ACC112 (cell line): Measurements from ENCODE around the gene REM2.

Experiments used
- H2AFZ ChIP-seq: fragments of 200-600 bp; sonication (generic); one replicate; pipeline ENCODE4 v1.6.0; 2017; ENCODE audit warnings: antibody characterized with exemption, low read length; ENCODE audit not compliant: unreplicated experiment
- H3K27ac ChIP-seq: fragments of 200-600 bp; sonication (generic); 2 replicates; pipeline ENCODE4 v1.5.1; 2014; ENCODE audit warnings: low read depth, mild to moderate bottlenecking, antibody characterized with exemption, low read length, moderate library complexity
- H3K27me3 ChIP-seq: fragments of 200-600 bp; sonication (generic); 2 replicates; pipeline ENCODE4 v1.6.1; 2014; ENCODE audit warnings: mild to moderate bottlenecking, antibody characterized with exemption, low read length, moderate library complexity, mixed read lengths; ENCODE audit not compliant: insufficient read depth
- H3K36me3 ChIP-seq: fragments of 200-600 bp; sonication (generic); 2 replicates; pipeline ENCODE4 v1.6.1; 2016; ENCODE audit warnings: mild to moderate bottlenecking, antibody characterized with exemption, low read length, moderate library complexity, mixed read lengths; ENCODE audit not compliant: insufficient read depth
- H3K4me1 ChIP-seq: fragments of 200-600 bp; sonication (generic); one replicate; pipeline ENCODE4 v1.6.1; 2016; ENCODE audit warnings: low read length, mixed read lengths; ENCODE audit not compliant: insufficient read depth, unreplicated experiment, control insufficient read depth
- H3K4me3 ChIP-seq: fragments of 200-600 bp; sonication (generic); 2 replicates; pipeline ENCODE4 v1.5.1; 2014; ENCODE audit warnings: mild to moderate bottlenecking, low read depth, low read length
- H3K79me2 ChIP-seq: fragments of 200-600 bp; sonication (generic); one replicate; pipeline ENCODE4 v1.6.0; 2016; ENCODE audit warnings: low read length; ENCODE audit not compliant: control insufficient read depth, unreplicated experiment, insufficient read depth

Gene REM2

DNA sequence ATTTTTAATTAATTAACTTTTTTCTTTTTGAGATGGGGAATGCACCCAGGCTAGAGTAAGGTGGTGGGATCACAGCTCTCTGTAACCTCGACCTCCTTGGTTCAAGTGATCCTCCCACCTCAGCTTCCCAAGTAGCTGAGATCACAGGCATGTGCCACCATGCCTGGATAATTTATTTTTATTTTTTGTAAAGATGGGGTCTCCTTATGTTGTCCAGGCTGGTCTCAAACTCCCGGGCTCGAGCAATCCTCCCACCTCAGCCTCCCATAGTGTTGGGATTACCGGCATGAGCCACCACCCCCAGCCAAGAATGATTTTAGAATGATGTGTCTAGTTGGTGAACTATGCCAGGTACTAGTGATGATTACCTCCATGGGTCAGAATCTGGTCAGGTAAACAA is 18.0 kb upstream of the REM2 start:
- H3K4me3 ChIP-seq, result no peak overlapping the region
- no peak overlapping the region for H2AFZ ChIP-seq
- H3K79me2 ChIP-seq, result no peaks in the 10 kb centered on the region
- H3K27ac ChIP-seq, result no peak overlapping the region
- H3K27me3 ChIP-seq, result no peaks in the 10 kb centered on the region
- H3K36me3 ChIP-seq, result no peaks in the 10 kb centered on the region
- no peaks in the 10 kb centered on the region for H3K4me1 ChIP-seq

DNA sequence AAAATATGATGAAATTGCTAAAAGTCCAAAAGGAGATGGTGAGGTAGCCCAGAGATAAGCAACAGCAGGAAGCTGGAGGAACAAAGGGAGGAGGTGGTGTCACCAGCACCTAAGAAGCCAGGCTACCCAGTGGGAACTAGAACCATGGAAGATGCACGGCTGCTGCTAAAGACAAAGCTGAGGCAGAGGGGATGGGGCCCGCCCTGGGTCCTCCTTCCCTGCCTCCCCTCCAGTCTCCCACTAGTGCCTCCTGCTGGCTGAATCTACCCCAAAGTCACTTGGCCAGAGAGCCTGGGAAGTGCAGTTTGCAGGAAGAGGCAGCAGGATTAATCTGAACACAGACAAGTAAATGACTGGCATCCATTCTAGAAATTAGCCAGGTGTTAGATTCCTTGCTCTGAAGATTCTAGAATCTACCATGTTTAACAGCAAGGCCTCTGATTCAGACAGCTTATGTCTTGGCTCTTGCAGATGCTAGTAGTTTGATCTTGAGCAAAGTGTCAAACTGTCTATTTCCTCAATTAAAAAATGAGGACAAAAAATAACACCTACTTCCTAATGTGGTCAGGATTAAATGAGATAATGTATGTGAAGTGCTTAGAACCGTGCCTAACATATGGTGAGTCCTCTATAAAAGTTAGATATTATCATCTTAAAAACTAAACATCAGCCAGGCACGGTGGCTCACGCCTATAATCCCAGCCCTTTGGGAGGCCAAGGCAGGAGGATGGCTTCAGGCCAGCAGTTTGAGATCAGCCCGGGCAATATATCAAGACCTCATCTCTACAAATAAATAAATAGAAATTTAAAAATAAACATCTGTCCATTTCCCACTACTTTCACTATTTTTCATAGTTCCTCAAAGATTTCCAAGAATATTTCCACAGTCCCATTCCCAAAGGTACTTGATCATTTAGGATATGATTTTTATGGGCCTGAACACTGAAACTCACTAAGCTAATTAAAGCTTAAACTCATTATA is 17.3 kb upstream of the REM2 start:
- H3K4me3 ChIP-seq, result no peak overlapping the region
- no peaks in the 10 kb centered on the region for H3K79me2 ChIP-seq
- no peaks in the 10 kb centered on the region for H3K27me3 ChIP-seq
- peaks cover 4% of the 10 kb centered on the region for H3K4me1 ChIP-seq
- no peak overlapping the region for H2AFZ ChIP-seq
- H3K27ac ChIP-seq, result no peak overlapping the region
- H3K36me3 ChIP-seq, result no peaks in the 10 kb centered on the region

DNA sequence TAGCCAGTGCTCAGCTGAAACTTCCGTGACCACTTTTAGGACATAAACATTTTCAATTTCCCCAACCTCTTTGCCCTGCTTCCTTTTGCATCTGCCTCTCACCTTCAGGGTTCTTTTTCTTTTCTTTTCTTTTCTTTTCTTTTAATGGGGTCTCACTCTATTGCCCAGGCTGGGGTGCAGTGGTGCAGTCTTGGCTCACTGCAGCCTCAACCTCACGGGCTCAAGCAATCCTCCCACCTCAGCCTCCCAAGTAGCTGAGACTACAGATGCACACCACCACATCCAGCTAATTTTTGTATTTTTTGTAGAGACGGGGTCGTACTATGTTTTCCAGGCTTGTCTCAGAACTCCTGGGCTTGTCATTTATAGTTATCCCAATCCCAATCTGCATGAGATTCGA is 16.1 kb upstream of the REM2 start:
- Histone ChIP-seq H3K36me3 (no peaks in the 10 kb centered on the region), H3K79me2 (no peaks in the 10 kb centered on the region), H2AFZ (no peak overlapping the region), H3K4me1 (peaks cover 6% of the 10 kb centered on the region), H3K4me3 (no peak overlapping the region), H3K27ac (no peak overlapping the region), H3K27me3 (no peaks in the 10 kb centered on the region)

DNA sequence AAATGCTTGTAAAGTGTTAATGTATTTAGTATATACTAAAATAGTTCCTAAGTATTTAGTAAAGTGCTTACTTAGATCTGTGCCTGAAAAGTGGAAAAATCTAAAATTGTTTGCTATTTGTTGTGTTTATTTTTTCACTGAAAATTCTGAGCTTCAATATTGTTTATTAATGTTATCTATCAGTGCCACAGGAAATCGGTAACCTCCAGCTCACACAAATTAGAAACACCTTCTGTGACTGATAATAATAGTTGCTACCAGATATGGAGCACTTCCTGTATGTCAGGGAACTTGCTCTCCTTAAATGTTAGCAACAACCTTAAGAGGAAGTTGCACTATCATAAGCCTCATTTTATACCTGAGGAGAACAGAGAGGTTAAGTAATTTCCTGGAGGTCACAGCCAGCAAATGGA is 12.2 kb upstream of the REM2 start:
- Histone ChIP-seq H3K36me3 (peaks cover 11% of the 10 kb centered on the region; the same call in 1 of the 2 replicates), H3K4me3 (peak overlapping the region; percentile 80), H3K27me3 (no peaks in the 10 kb centered on the region), H2AFZ (peak overlapping the region; percentile 61), H3K79me2 (peaks cover 16% of the 10 kb centered on the region), H3K27ac (peak overlapping the region; percentile 76), H3K4me1 (peaks cover 10% of the 10 kb centered on the region)

DNA sequence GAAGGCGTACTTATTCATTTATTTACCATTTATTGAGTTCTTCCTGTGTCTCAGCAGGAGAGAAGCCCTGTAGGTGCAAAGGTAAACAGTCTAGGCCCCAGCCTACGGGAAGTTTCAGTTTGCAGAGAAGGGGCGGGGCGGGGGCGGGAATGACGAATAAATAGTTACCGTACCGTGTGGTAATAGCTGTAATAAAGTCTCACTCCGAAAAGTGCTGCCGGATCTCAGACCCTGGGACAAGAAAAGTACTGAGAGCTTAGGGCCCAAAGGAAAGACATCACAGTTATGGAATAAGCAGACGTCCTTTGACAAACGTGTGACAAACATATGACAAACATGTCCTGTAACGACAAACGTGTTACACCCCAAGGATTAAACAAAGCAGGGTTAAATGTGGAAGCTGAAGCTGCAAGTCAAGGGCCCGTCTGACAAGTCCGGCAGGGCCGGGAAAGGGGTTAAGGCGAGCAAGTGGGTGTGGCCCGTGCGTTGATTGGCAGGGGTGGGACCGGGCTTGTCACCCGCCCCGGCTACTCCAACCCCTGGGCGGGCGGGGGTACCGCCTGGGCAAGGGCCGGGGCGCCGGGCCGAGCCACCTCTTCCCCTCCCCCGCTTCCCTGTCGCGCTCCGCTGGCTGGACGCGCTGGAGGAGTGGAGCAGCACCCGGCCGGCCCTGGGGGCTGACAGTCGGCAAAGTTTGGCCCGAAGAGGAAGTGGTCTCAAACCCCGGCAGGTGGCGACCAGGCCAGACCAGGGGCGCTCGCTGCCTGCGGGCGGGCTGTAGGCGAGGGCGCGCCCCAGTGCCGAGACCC is 11.6 kb upstream of the REM2 start, which contains the start of gene LRP10:
TSS of gene LRP10 (plus strand) at position 517 of the 809 bp plus-strand sequence. CDS start 564 bp downstream, outside the sequence.
- Histone ChIP-seq H3K27ac (peak within 1 kb of the TSS; percentile 76), H3K4me1 (peaks cover 10% of the 10 kb centered on the region), H2AFZ (peak within 1 kb of the TSS; percentile 80), H3K36me3 (peaks cover 13% of the 10 kb centered on the region; the same call in 1 of the 2 replicates), H3K79me2 (peaks cover 16% of the 10 kb centered on the region), H3K27me3 (no peaks in the 10 kb centered on the region), H3K4me3 (peak within 1 kb of the TSS; percentile 80)

DNA sequence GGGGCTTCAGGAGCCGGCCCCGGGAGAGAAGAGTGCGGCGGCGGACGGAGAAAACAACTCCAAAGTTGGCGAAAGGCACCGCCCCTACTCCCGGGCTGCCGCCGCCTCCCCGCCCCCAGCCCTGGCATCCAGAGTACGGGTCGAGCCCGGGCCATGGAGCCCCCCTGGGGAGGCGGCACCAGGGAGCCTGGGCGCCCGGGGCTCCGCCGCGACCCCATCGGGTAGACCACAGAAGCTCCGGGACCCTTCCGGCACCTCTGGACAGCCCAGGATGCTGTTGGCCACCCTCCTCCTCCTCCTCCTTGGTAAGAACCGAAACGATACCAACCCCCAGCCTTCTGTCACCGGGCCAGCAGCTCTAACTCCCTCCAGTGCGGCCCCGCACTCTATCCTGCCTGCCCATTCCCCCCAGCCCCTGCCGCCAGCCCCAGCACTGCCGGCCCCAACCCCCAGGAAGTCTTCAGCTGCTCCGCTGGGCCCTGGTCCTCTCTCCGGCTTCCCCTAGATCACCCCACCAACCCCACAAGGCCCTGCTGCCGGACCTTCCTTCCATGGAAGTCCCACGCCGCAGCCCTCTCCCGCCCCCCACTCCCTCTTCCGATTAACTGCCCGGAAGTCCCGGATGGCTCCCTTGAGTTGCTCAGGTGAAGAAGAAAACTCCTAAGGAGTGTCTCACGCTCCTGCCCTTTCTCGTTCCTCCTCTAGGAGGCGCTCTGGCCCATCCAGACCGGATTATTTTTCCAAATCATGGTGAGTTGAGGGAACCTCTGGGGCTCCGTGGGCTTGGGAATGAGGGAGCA is 10.8 kb upstream of the REM2 start:
- no peaks in the 10 kb centered on the region for H3K27me3 ChIP-seq
- peaks cover 10% of the 10 kb centered on the region for H3K4me1 ChIP-seq
- peak overlapping the region; percentile 80 for H2AFZ ChIP-seq
- peak overlapping the region; percentile 76 for H3K27ac ChIP-seq
- peak overlapping the region; percentile 80 for H3K4me3 ChIP-seq
- peaks cover 13% of the 10 kb centered on the region; the same call in 1 of the 2 replicates for H3K36me3 ChIP-seq
- peaks cover 16% of the 10 kb centered on the region for H3K79me2 ChIP-seq

DNA sequence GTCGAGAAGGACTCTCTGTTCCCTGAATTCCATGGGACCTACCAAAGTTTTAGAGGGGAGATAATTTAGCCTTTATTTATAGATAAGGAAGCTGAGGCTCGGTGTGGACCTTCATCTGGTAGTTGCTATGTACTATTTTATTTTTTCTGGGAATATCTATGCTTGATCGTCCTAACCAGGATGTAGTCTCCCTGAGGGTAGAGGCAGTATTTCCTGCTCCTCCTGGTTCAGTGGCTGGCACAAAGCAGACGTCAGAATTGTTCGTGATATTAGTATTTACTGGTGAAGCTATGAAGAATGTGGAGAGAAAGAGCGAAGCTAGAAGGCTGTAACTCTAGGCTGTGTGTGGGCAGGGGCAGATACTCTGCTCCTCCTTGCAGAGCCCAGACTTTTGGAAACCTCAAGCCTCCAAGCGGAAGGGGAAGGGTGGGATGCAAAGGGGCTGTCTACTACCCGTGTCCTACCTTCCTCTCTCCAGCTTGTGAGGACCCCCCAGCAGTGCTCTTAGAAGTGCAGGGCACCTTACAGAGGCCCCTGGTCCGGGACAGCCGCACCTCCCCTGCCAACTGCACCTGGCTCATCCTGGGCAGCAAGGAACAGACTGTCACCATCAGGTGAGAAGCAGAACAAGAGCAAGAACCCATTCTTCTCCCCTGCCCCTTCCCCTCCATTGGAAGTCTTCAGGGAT is 10.0 kb upstream of the REM2 start:
- Histone ChIP-seq H3K27ac (peak overlapping the region; percentile 76), H2AFZ (peak overlapping the region; percentile 80)

DNA sequence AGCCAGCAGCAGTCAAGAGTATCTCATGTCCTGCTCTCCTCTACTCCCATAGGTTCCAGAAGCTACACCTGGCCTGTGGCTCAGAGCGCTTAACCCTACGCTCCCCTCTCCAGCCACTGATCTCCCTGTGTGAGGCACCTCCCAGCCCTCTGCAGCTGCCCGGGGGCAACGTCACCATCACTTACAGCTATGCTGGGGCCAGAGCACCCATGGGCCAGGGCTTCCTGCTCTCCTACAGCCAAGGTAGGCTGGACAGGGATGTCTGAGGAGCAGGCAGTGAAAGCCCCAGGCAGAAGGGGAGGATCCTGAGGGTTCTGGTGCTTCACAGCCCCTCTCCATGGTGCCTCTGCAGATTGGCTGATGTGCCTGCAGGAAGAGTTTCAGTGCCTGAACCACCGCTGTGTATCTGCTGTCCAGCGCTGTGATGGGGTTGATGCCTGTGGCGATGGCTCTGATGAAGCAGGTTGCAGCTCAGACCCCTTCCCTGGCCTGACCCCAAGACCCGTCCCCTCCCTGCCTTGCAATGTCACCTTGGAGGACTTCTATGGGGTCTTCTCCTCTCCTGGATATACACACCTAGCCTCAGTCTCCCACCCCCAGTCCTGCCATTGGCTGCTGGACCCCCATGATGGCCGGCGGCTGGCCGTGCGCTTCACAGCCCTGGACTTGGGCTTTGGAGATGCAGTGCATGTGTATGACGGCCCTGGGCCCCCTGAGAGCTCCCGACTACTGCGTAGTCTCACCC is 7.8 kb upstream of the REM2 start:
- Histone ChIP-seq H3K4me1 (peaks cover 10% of the 10 kb centered on the region), H2AFZ (no peak overlapping the region), H3K27me3 (no peaks in the 10 kb centered on the region), H3K4me3 (no peak overlapping the region), H3K79me2 (peaks cover 16% of the 10 kb centered on the region), H3K36me3 (peaks cover 15% of the 10 kb centered on the region; the same call in 1 of the 2 replicates), H3K27ac (no peak overlapping the region)

More for the DNA sequence above, 10.0 kb upstream of the REM2 start:
- Histone ChIP-seq H3K4me3 (peak overlapping the region; percentile 80), H3K36me3 (peaks cover 13% of the 10 kb centered on the region; the same call in 1 of the 2 replicates), H3K79me2 (peaks cover 16% of the 10 kb centered on the region), H3K27me3 (no peaks in the 10 kb centered on the region), H3K4me1 (peaks cover 10% of the 10 kb centered on the region)

DNA sequence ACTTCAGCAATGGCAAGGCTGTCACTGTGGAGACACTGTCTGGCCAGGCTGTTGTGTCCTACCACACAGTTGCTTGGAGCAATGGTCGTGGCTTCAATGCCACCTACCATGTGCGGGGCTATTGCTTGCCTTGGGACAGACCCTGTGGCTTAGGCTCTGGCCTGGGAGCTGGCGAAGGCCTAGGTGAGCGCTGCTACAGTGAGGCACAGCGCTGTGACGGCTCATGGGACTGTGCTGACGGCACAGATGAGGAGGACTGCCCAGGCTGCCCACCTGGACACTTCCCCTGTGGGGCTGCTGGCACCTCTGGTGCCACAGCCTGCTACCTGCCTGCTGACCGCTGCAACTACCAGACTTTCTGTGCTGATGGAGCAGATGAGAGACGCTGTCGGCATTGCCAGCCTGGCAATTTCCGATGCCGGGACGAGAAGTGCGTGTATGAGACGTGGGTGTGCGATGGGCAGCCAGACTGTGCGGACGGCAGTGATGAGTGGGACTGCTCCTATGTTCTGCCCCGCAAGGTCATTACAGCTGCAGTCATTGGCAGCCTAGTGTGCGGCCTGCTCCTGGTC is 7.2 kb upstream of the REM2 start:
- Histone ChIP-seq H3K27ac (no peak overlapping the region), H2AFZ (no peak overlapping the region), H3K36me3 (peaks cover 15% of the 10 kb centered on the region; the same call in 1 of the 2 replicates), H3K79me2 (peaks cover 16% of the 10 kb centered on the region), H3K4me3 (no peak overlapping the region), H3K27me3 (no peaks in the 10 kb centered on the region), H3K4me1 (peaks cover 5% of the 10 kb centered on the region)
